Neural cell (in vitro differentiated cells): ENCODE measurements around the gene PTPRN2. TPM values are rescaled to one million over a fixed set of nuclear protein-coding genes. Genes with fewer than 3 reads are reported as not detected.

Source experiments
- H2AFZ ChIP-seq: fragments of 200-600, 300-800 bp; sonication (generic), shearing (Covaris generic); 2 replicates; pipeline ENCODE4 v1.6.0; 2014; ENCODE audit warnings: low read depth, mild to moderate bottlenecking, antibody characterized with exemption, low read length, moderate library complexity
- H3F3A ChIP-seq: fragments of 200-600 bp; shearing (Covaris generic); 2 replicates; pipeline ENCODE4 v1.6.1; 2016; ENCODE audit warnings: mild to moderate bottlenecking, moderate library complexity, mixed read lengths, antibody characterized with exemption, low read length; ENCODE audit not compliant: insufficient read depth, poor library complexity, severe bottlenecking
- H3K27ac ChIP-seq: fragments of 200-600, 300-800 bp; sonication (generic), shearing (Covaris generic); 2 replicates; pipeline ENCODE4 v1.5.1; 2014; ENCODE audit warnings: mild to moderate bottlenecking, low read length, moderate library complexity
- H3K27me3 ChIP-seq: fragments of 300-800, 200-600 bp; sonication (generic), shearing (Covaris generic); 2 replicates; pipeline ENCODE4 v1.6.0; 2014; ENCODE audit warnings: mild to moderate bottlenecking, low read depth, low read length, moderate library complexity; ENCODE audit not compliant: insufficient read depth
- H3K36me3 ChIP-seq: fragments of 300-800, 200-600 bp; sonication (generic), shearing (Covaris generic); 2 replicates; pipeline ENCODE4 v1.5.1; 2014; ENCODE audit warnings: mild to moderate bottlenecking, antibody characterized with exemption, low read length, moderate library complexity; ENCODE audit not compliant: insufficient read depth
- H3K4me2 ChIP-seq: fragments of 300-800, 200-600 bp; sonication (generic), shearing (Covaris generic); 2 replicates; pipeline ENCODE4 v1.6.0; 2014; ENCODE audit warnings: mild to moderate bottlenecking, low read length
- H3K4me3 ChIP-seq: fragments of 300-800, 200-600 bp; sonication (generic), shearing (Covaris generic); 2 replicates; pipeline ENCODE4 v1.5.1; 2014; ENCODE audit warnings: mild to moderate bottlenecking, low read length, moderate library complexity
- H3K79me2 ChIP-seq: fragments of 200-600 bp; shearing (Covaris generic); replicated peaks from 2 replicates; pipeline ENCODE4 v1.6.0; 2014; ENCODE audit warnings: mild to moderate bottlenecking, low read length, moderate library complexity; ENCODE audit not compliant: insufficient read depth
- H3K9ac ChIP-seq: fragments of 300-800, 200-600 bp; sonication (generic), shearing (Covaris generic); 2 replicates; pipeline ENCODE4 v1.6.1; 2016; ENCODE audit warnings: mild to moderate bottlenecking, low read length, mixed read lengths
- H3K9me2 ChIP-seq: fragments of 200-600 bp; shearing (Covaris generic); 2 replicates; pipeline ENCODE4 v1.6.1; 2016; ENCODE audit warnings: mild to moderate bottlenecking, low read length, mixed read lengths; ENCODE audit not compliant: insufficient read depth
- H3K9me3 ChIP-seq: fragments of 200-600, 300-800 bp; sonication (generic), shearing (Covaris generic); 2 replicates; pipeline ENCODE4 v1.6.1; 2016; ENCODE audit warnings: mild to moderate bottlenecking, mixed run types, low read length, moderate library complexity, mixed read lengths
- H4K20me1 ChIP-seq: fragments of 200-600 bp; shearing (Covaris generic); 2 replicates; pipeline ENCODE4 v1.6.1; 2016; ENCODE audit warnings: mild to moderate bottlenecking, mixed run types; ENCODE audit not compliant: insufficient read depth
- CTCF ChIP-seq: fragments of 450-650 bp; IDR thresholded peaks from 2 replicates; pipeline ENCODE4 v1.5.1; 2014; ENCODE audit warnings: antibody characterized with exemption, mild to moderate bottlenecking, moderate library complexity; ENCODE audit not compliant: poor library complexity, severe bottlenecking
- EP300 ChIP-seq: fragments of 450-650 bp; conservative IDR thresholded peaks from 2 replicates; pipeline ENCODE4 v1.6.1; 2014; ENCODE audit warnings: antibody characterized with exemption, mild to moderate bottlenecking, moderate library complexity; ENCODE audit not compliant: poor library complexity, severe bottlenecking
- EZH2 ChIP-seq: fragments of 200-600, 300-800 bp; shearing (Covaris generic), sonication (generic); IDR thresholded peaks from 2 replicates; pipeline ENCODE4 v1.6.1; 2014; ENCODE audit warnings: antibody characterized with exemption, low read length, borderline replicate concordance, mild to moderate bottlenecking; ENCODE audit not compliant: insufficient read depth, poor library complexity, severe bottlenecking
- MXI1 ChIP-seq: fragments of 450-650 bp; conservative IDR thresholded peaks from 2 replicates; pipeline ENCODE4 v1.6.1; 2014; ENCODE audit warnings: antibody characterized with exemption, mild to moderate bottlenecking; ENCODE audit not compliant: poor library complexity, severe bottlenecking
- POLR2AphosphoS5 ChIP-seq: IDR thresholded peaks from 2 replicates; pipeline ENCODE4 v1.6.1; 2012
- RAD21 ChIP-seq: fragments of 450-650 bp; conservative IDR thresholded peaks from 2 replicates; pipeline ENCODE4 v1.6.1; 2014; ENCODE audit warnings: antibody characterized with exemption, mild to moderate bottlenecking, moderate library complexity
- REST ChIP-seq: IDR thresholded peaks from 2 replicates; pipeline ENCODE4 v1.6.1; 2012; ENCODE audit warnings: borderline replicate concordance
- SMC3 ChIP-seq: fragments of 450-650 bp; conservative IDR thresholded peaks from 2 replicates; pipeline ENCODE4 v1.6.1; 2014; ENCODE audit warnings: antibody characterized with exemption, mild to moderate bottlenecking, moderate library complexity; ENCODE audit not compliant: poor library complexity
- TAF1 ChIP-seq: IDR thresholded peaks from 2 replicates; pipeline ENCODE4 v1.6.1; 2012; ENCODE audit warnings: low read depth
- polyA plus RNA-seq: library from polyadenylated mRNA; depleted of rRNA; stranded (reverse); fragments of >200 nt; gene quantifications from 2 replicates; pipeline ENCODE4 v1.2.3, GENCODE V29; 2014

PTPRN2 gene
- polyA plus RNA-seq, 1 donor from 2014 or later: 31.0 TPM

- Histone ChIP-seq H4K20me1 (no peaks in the 10 kb centered on the region), H2AFZ (no peak overlapping the region), H3K4me2 (no peak overlapping the region), H3K9me3 (no peaks in the 10 kb centered on the region), H3K9me2 (no peaks in the 10 kb centered on the region), H3K9ac (no peak overlapping the region), H3K4me3 (no peak overlapping the region), H3F3A (no peaks in the 10 kb centered on the region), H3K79me2 (no peaks in the 10 kb centered on the region), H3K27me3 (no peaks in the 10 kb centered on the region), H3K36me3 (no peaks in the 10 kb centered on the region), H3K27ac (no peak overlapping the region)
- TF ChIP-seq POLR2AphosphoS5 (no peak), EP300 (no peak), CTCF (no peak), REST (no peak), TAF1 (no peak)
Observed at GRCh38 chr7:157923903-157924630, 663.6 kb downstream of the PTPRN2 start.

GRCh38 chr7:157922576-157922975 is 665.0 kb downstream of the PTPRN2 start:
- no peaks in the 10 kb centered on the region for H3F3A ChIP-seq
- H3K27ac ChIP-seq: no peak overlapping the region
- H3K27me3 ChIP-seq: no peaks in the 10 kb centered on the region
- H3K9ac ChIP-seq: no peak overlapping the region
- no peaks in the 10 kb centered on the region for H4K20me1 ChIP-seq
- no peaks in the 10 kb centered on the region for H3K79me2 ChIP-seq
- no peak overlapping the region for H3K4me3 ChIP-seq
- no peak overlapping the region for H2AFZ ChIP-seq
- no peak overlapping the region for H3K4me2 ChIP-seq
- H3K36me3 ChIP-seq: no peaks in the 10 kb centered on the region
- no peaks in the 10 kb centered on the region for H3K9me2 ChIP-seq
- H3K9me3 ChIP-seq: no peaks in the 10 kb centered on the region
- TF ChIP-seq REST (no peak), EZH2 (no peak), TAF1 (no peak), RAD21 (no peak), EP300 (no peak), POLR2AphosphoS5 (no peak), CTCF (no peak), SMC3 (no peak), MXI1 (no peak)
